Activated CD4-positive, alpha-beta T cell treated with anti-CD3 and anti-CD28 coated beads, Interleukin-2, Interleukin-4, amounts not matched to agents 100 ng/mL and 50 ng/mL, durations not matched to agents 16 hours and 8 hours (primary cell): ENCODE results near the gene MERTK.
"Not testable (repeated sequence)": the region's sequence is repeated elsewhere in the genome, so short reads cannot be mapped to it uniquely, and the experiment has no call there.

ENCODE experiments used
- DNase-seq: peaks from one replicate; pipeline ENCODE4 v3.0.0-alpha.2; 2020; ENCODE audit warnings: low spot score

Gene MERTK

DNA sequence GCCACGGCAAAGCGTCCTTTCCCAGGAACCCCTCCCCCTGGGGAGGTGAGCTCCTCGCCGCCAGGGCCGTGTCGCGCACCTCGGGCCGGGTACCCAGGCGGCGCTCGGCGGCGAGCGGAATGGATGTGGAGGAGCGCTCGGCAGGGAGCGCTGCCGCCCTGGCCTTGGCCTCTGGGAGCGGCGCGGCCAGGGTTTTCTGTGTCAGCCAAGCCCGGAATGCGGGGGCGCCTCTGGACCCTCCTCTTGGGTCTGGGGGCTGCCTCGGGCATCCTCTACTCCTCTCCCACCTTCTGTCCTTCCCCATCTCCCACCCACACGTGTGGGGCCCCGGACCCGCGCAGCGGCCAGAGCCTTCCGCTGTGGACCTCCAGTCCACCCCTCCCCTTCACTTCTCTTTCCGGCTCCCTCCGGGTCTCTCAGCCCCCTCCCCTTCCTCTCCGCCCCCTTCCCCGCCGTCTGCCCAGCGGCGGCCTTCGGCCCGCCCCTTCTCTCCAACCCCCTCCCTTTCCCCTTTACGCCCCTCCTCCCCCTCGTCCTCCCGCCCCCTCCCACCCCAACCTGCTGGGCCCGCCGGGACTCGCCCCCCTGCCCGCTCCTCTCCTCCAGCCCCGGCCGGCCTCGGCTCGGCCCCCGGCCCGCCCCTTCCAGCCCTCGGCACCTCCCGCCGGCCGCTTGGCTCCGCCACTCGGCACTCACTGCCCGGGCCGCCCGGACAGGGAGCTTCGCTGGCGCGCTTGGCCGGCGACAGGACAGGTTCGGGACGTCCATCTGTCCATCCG lies at the start of gene MERTK:
MERTK (plus strand) TSS at position 684 of the 779 bp plus-strand sequence. CDS start 129 bp downstream, outside the sequence.
- DNase-seq = peak; percentile 58

DNA sequence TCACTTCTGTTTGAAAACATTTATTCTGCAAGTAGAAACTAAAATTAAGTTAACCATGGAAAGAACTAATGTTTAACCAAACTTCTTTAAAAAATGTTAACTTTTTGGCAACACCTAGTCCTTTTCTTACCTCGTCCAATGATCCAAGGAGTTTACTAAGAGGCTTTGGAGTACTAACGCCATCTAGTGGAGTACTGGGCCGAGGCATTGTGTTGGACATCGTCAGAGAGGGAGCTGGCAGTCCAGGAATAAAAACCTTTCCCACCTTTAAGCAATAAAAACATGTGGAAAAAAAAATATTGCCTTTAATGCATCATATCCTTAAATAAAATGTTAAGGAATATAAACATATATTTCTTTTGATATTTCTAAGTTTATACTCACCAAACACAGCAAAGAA lies 47.8 kb upstream of the MERTK start:
- peak; percentile 31 for DNase-seq

DNA sequence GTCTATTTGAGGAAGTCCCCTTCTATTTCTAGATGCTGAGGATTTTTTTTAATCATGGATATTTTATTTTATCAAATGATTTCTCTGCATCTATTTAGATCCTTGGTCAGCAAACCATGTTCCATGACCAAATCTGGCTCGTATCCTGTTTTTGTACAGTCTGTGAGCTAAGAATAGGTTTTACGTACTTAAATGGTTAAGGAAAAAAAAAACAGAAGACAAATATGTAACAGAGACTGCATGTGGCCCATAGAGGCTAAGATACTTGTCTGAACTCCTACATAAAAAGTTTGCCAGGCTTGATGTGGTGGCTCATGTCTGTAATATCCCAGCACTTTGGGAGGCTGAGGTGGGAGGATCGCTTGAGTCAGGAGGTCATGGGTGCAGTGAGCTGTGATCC lies 45.9 kb upstream of the MERTK start:
- not testable (repeated sequence) for DNase-seq

DNA sequence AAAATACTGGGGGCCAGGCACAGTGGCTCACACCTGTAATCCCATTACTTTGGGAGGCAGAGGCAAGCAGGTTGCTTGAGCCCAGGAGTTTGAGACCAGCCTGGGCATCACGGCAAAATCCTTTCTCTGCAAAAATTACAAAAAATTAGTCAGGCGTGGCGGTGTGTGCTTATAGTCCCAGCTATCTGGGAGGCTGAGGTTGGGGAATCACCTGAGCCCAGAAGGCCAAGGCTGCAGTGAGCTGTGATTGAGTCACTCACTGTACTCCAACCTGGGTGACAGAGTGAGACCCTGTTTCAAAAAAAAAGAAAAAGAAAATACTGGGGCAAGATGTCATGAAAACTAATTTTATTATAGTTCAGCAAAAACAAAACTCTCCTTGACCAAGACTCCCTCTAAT lies 38.4 kb upstream of the MERTK start:
- not testable (repeated sequence) for DNase-seq

DNA sequence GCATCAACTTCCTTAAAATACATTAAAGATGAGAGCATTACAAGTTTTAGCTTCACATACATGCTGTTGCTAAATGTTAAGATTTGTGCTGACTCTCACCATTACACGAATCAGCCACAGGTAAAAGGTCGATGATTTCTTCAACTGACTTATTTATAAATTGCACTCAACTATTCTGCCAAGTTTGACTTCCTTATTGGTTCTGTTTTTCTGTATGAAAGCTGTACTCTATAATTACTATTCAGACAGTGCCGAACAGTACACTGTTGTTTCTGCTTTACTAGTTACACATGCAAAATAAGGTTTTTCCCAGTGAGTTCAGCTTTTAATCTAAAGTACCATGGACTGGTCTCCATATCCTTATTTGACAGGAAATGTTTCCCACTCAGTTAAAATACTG lies 33.3 kb upstream of the MERTK start:
- not testable (repeated sequence) for DNase-seq

DNA sequence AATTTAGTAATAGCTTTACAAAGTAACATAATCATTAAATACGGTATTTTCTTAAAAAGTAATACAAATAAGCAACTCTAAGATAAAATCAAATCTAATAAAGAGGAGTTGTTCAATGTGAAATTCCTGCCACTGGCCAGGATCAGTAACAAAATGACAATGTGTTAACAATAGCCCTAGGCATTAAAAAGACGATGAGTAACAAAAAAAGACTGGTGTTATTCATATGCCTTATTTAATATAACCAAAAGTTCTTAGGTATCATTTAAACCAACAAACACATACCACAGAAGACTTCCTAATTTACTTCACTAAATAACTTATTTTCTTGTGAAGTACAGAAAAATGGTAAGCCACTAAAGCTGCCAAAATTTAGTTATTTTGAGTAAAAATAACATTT lies 25.6 kb upstream of the MERTK start:
- not testable (repeated sequence) for DNase-seq

DNA sequence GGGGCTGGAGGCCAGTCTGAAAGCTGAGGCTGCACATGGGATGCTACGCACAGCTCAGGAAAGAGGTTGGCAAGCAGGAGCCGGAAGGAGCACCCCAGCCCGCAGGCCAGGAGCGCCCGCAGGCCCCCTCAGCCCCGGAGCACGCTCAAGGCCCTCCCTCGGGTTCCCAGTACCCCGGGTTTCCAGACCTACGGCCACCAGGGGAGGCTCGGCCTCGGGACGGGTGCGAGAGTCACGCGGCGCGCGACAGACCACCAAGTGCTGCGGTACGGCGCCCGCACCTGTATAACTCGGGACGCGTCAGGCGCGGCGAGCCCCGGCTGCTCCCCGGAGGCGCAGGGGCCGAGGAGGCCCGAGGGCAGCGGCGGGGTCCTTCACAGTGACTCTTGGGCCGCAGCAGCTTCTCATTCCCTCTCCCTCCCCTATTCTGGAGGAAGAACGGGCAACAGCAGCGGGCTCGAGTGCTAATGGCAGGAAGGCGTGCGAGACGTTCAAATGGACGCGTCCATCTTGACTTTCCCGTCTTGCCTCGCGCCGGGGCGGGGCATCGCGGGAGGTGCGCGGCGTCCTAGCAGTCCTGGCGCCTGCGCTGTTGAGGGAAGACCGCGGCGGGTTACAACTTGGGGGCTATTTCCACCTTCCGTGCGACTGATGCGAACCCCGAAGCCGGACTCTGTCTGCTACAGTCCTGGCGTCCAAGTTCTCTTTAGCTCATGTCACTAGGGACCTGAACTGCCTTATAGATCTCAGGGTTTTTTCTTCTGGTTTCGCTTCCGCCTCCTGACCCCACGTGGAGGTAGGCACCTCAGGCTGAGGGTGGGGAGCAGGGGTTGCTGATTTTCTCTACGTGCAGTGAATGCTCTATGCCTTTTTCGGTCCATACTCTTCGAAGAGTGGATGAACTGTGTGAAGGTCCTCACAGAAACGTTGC lies 14.5 kb upstream of the MERTK start, which contains the start of gene ANAPC1:
ANAPC1 (minus strand) TSS at position 533 of the 931 bp plus-strand sequence. CDS start 3,368 bp downstream, outside the sequence.
- DNase-seq = peak; percentile 90

DNA sequence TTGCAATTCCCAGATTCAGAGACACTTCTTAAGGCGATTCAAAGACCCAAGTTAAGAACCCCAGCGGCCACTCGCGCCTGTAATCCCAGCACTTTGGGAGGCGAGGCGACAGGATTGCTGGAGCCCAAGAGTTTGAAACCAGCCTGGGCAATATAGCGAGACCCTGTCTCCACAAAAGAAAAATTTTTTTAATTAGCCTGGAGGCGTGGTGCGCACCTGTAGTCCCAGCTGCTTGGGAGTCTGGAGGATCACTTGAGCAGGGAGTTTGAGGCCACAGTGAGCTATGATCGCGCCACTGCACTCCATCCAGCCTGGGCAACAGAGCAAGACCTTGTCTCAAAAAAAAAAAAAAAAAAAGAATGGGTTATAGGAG lies 13.8 kb upstream of the MERTK start:
- DNase-seq = no peak

DNA sequence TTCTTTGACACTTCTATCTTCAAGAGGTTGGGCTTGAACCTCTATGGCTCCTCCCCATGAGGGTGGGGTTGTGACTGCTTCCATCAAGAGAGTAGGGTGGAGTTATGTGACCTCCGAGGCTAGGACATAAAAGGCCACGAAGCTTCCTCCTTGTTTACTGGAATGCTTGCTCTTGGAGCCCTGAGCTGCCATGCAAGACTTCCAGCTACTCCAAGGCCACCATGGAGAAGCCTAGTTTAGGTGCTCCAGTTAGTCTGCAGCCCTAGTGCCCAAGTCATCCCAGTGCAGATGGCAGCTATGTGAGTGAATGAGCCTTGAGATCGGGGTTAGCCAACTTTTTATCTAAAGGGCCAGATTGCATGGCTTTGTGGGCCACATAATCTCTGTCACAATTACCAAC lies 2.4 kb upstream of the MERTK start:
- DNase-seq = no peak

DNA sequence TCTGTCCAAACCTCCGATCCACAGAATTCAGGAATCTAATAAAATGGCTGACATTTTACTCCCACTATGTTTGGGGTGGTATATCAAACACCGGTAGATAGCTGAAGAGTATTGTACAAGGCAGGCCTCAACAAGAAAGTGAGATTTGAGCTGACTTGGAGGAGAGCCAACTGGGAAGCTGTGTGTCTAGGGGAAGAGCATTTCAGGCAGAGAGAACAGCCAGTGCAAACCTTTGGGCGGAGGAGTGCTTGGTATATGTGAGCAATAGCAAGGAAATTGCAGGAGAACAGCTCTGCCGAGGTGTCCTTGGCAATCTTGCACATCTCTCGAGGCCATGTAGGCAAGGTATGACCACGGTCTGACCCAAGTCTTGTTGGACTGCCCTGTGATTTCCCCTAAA lies 1.8 kb upstream of the MERTK start:
- DNase-seq = no peak

DNA sequence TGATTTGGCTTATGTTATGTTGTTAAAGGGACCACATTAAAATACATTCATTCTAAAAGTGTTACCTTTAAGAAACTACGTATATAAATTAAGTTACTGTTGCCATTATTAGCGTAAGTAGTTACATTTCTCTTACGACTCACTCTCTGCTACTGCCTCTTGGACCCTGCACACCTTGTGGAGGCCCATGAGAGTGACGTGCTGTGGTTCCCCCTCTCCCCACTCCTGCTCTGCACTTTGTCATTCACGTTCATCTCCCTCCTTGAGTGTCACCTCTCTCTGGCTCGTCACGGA lies 830 bp upstream of the MERTK start:
- DNase-seq = no peak

DNA sequence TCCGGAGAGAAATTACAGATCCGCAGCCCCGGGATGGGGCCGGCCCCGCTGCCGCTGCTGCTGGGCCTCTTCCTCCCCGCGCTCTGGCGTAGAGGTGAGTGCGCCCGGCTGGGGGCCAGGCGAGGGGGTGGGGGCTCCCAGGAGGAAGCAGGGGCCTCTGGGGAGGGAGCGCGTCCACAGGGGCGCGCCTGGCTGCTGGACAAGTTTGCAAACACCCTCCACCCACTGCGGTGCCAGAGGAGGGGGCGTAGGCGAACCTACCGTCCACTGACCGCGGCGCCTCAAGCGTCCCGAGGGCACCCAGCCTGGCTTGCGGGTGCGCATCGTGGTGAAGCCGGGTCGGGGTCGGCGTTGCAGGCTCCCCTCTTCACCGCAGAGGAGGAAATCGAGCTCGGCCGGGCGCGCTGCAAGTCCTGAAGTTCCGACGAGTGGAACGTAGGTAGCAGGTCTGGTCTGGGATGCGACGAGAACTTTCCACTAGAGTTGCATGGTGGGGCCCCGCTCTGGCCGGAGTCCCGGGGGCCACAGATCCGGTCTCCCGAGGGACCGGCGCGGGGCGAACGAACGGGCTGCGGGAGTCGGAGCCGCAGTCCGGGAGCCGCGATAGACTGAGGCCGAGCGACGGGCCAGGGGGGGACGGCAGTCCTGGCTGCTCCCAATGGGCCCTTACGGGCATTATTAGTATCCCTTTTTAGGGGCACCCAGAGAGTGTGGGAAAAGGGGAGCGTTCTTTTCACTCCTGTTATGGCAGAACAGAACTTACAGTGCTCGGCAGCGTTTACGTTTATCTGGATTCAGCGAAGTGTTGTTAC lies 502 bp downstream of the MERTK start:
- no peak for DNase-seq

DNA sequence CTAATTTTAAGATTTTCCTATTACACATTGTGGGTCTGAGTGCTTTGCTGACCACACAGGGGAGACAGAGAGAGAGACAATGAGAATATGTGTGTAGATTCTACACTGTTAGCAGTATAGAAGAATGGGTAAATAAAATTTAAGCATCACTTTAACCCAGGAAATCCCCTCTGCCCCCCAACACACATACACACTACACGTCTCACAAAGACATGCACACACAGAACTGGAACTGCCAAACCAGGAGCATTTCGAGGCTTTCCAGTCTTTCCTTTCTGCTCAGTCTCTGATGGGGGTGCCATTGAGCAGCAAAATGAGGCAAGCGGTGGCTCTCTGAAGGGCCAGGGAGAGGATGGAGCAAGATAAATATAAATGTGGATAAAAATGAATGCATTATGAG lies 2.5 kb downstream of the MERTK start:
- no peak for DNase-seq

DNA sequence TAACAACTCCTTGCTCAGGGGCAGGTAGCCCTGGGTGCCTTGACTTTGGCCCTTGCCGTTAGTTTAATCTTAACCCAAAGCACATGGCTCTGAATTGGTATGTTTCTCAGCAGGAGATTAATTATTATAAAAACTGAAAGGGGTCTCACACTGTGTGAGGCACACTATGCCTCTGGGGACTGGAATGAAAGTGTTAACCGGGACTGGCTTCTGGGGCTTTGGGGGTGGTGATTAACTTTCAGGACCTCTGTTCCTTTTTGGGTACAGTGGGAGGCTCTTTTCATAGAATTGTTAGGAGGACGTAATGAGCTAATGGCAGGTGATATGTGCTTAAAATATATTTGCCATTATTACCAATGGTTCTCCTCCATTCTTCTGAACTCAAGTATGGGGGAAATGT lies 5.1 kb downstream of the MERTK start:
- no peak for DNase-seq

DNA sequence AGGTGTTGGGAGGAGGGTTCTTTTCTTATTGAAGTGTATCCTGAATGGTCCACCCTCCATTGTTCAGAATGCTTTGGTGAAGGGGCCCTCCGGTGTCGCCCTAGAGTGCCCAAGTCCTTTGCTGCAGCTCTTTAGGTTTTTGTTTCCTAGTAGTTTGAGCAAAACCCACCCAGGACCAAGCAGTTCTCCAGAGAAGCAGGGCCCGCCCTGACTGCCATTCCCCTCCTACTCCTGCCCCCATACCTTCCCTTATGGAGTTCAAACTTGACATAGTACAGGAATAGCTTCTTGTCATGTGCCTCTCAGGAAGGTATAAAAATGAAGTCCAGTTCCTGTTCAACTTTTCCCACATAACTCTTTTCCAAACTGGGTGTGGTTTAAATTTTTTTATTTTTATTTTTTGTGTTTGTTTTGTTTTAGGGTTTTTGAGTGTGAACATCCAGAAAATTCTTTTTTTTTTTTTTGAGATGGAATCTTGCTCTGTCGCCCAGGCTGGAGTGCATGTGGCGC lies 5.6 kb downstream of the MERTK start:
- no peak for DNase-seq

DNA sequence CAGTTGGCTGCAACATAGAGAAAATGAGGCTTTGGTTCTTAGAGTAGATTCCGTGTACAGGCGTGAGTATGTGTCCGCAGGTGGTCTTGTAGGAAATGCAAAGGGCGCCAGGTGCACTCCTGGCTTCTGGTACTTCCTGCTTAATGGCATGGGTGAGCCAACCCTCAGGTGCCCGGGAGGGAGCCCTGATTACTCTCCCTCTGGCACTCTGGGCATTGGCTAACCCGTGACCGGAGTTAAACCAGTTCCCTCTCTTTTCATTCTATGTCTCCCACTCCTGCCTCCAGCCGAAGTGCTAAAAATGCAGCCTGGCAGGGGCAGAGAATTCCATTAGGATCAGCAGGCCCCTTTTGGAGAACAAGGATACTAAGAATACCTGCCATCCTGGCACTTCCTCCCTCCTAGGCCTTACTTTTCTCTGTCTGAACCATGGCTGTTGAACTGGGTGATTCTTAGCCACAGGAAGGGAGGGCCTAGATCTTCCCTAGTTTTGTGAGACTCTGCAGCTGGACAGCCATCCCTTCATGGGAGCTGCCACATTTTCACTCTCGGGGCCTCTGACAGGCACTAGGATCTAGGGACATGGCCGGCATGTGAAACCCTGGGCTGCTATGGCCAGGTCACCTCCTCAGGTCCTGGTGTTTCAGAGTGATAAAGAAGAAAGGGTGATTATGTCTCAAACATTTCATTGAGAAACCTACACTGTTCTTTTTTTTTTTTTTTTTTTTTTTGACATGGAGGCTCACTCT lies 6.5 kb downstream of the MERTK start:
- DNase-seq = no peak

DNA sequence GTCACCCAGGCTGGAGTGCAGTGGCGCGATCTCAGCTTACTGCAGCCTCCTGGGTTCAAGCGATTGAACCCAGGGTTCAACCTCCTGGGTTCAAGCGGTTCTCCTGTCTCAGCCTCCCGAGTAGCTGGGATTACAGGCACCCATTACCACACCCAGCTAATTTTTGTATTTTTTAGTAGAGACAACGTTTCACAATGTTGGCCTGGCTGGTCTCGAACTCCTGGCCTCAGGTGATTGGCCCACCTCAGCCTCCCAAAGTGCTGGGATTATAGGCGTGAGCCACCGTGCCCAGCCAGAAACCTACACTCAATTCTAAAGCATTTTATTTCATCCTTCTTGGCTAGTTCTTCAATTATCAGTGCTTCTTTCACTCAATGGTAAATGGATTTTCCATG lies 7.1 kb downstream of the MERTK start:
- DNase-seq = not testable (repeated sequence)

DNA sequence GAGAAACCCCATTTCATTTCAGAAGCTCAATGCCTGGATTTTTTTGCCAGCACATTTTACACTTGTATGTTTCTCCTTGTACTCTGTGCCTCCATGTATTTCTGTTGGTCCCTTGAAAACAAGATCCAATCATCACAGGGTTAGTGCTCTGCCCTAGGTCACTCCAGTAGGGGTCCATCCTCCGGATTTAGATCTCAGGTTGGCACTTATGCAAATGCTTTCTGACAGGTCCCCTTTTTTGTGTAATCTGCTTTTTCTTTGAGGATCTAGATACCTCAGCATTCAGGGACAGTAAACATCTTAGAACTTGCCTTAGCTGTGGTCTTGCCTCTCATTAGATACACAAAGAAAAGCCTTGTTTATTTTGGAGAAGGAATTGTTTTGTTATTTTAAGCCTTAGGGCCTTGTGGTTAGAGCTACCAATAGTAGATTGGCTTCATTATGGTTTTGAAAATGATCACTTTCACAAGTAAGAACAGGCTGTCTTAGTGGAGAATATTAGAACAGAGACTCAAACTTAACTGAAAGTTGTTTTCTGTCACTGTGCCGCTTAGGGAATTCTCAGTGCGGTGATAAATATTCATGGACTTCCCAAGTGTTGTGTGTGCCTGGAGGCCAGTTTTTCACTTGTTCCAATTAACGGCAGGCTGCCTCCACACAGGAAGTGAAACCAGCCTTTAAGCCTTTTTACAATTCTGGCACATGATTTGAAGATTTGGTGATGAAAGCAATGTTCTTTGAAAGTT lies 7.8 kb downstream of the MERTK start:
- DNase-seq = no peak

DNA sequence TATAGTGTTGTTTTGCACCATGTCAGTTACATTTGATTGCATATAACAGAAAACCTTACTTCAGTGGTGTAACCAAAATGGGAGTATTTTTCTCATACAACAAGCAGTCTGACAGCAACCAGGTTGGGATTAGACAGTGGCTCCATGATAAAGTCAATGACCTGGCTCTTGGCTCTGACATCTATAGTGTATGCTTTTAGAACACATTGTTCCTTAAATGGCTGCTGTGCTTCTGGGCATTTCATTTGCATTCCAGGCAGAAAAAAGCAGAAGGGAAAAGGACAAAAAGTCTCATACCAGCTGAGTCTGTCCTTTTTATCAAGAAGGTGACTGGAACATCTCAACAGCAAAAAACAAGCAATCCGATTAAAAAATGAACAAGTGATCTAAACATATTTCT lies 10.2 kb downstream of the MERTK start:
- DNase-seq = no peak

DNA sequence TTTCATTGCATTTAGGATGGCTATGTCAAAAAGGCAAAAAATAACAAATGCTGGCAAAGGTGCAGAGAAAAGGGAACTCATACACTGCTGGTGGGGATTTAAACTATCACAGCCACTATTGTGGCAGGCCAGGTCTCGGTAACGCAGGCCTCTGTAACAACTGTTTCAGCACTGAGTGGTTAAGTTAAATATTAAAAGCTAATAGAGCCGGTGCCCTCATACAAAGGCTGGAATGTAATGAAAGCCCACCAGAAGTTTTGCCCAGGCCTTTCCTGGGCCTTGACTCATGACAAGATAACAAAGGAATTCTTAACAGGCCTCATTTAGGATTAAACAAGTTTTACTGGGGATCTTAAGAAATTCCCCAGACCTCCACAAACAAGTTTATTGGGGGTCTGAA lies 10.7 kb downstream of the MERTK start:
- no peak for DNase-seq

DNA sequence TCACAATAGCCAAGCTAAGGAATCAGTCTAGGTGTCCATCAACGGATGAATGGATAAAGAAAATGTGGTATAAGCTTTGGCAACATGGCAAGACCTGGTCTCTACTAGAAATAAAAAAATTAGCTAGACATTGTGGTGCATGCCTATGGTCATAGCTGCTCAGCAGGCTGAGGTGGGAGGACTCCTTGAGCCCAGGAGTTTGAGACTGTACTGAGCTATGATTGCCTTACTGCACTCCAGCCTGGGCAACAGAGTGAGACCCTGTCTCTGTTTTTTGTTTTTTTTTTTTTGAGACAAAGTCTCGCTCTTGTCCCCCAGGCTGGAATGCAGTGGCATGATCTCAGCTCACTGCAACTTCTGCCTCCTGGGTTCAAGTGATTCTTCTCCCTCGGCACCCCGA lies 11.6 kb downstream of the MERTK start:
- not testable (repeated sequence) for DNase-seq
